PFSK-1 (cell line): Measurements from ENCODE around the gene GOLIM4.

Source experiments
- POLR2AphosphoS5 ChIP-seq: IDR thresholded peaks from 2 replicates; pipeline ENCODE4 v1.6.1; 2012; ENCODE audit warnings: low read depth, mild to moderate bottlenecking, control low read depth, low read length, moderate library complexity
- TF ChIP-seq, protein P1 (sequence below), 2 experiments: IDR thresholded peaks; 2 replicates each; pipeline versions ENCODE4 v1.6.1 to v1.8.0; 2011 to 2012; ENCODE audit warnings: low read depth in 2 of 2, low read length in 2 of 2, control low read depth in 1 of 2, inconsistent platforms in 1 of 2, mild to moderate bottlenecking in 1 of 2, moderate library complexity in 1 of 2; ENCODE audit not compliant: insufficient read depth in 1 of 2

- TF ChIP-seq, protein P1, sequence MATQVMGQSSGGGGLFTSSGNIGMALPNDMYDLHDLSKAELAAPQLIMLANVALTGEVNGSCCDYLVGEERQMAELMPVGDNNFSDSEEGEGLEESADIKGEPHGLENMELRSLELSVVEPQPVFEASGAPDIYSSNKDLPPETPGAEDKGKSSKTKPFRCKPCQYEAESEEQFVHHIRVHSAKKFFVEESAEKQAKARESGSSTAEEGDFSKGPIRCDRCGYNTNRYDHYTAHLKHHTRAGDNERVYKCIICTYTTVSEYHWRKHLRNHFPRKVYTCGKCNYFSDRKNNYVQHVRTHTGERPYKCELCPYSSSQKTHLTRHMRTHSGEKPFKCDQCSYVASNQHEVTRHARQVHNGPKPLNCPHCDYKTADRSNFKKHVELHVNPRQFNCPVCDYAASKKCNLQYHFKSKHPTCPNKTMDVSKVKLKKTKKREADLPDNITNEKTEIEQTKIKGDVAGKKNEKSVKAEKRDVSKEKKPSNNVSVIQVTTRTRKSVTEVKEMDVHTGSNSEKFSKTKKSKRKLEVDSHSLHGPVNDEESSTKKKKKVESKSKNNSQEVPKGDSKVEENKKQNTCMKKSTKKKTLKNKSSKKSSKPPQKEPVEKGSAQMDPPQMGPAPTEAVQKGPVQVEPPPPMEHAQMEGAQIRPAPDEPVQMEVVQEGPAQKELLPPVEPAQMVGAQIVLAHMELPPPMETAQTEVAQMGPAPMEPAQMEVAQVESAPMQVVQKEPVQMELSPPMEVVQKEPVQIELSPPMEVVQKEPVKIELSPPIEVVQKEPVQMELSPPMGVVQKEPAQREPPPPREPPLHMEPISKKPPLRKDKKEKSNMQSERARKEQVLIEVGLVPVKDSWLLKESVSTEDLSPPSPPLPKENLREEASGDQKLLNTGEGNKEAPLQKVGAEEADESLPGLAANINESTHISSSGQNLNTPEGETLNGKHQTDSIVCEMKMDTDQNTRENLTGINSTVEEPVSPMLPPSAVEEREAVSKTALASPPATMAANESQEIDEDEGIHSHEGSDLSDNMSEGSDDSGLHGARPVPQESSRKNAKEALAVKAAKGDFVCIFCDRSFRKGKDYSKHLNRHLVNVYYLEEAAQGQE (IDR thresholded peaks at IDR 0.05; ENCODE audit: insufficient read depth in 1 of 2, low read depth in 2 of 2, low read length in 2 of 2): no peak
- TF ChIP-seq POLR2AphosphoS5: no peak
These were observed 30.2 kb downstream of the GOLIM4 start for GRCh38 chr3:168065569-168065968.
